HG02610 (cell line): ENCODE measurements around the gene PARVB.

ENCODE experiments used
- ATAC-seq: cut with Tn5 transposase; IDR thresholded peaks from one replicate; pipeline ENCODE4 v1.9.1; 2021; ENCODE audit warnings: mild to moderate bottlenecking, moderate library complexity; ENCODE audit not compliant: unreplicated experiment

The PARVB gene

DNA sequence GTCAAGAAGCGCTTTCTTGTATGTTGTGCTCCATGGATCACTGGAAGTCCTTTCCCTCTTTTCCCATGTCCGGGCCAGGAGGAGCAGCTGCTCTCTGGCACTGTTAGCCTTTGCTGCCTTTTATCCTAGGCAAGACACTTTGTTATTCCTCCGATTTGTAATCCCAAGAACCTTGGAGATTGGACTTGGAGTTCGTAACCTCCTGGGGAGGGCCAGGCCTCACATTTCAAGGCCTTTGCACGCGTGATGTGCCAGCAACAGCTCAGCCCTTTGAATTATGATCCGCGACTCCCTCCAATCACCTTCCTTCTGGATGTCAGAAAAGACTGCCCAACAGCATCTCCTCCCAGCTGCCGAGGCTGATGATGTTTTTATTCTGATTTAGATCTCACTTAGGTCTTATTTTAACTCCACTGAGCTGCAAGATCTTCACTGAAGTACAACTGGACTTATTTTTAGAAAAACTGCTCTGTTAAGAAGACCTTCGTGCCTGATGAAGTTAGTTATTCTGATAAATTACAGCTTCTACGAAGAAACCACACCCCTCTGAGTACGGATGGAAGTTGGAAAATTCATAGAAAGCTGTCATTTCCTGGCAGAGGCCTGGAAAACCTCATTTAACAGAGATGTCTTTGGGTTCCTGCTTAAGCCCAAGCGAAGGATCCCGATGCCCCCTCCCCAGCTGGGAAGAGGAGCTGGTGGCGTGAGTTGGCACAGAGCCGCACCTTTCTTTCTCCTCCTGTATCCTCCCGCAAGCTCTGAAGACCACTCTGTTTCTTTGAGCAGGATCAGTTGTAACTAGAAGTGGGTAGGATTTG, 62.4 kb downstream of the PARVB start:
- no peak for ATAC-seq

DNA sequence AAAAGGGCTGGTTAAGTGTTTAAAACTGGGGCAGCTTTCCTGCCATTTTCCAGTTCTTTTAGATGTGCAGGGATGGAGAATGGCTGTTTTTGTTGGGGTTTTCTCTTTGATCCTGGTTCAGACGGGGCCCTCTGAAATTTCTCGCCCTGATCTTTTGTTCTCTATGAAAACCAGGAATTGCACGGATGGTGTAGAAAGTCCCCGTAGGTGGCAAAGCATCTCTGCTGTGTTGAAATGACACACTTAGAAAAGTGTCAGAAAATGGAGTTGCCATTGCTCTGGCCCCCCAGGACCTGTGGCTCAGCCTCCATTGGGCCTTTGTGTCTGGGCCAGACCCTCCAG, 63.0 kb downstream of the PARVB start:
- ATAC-seq, result no peak

DNA sequence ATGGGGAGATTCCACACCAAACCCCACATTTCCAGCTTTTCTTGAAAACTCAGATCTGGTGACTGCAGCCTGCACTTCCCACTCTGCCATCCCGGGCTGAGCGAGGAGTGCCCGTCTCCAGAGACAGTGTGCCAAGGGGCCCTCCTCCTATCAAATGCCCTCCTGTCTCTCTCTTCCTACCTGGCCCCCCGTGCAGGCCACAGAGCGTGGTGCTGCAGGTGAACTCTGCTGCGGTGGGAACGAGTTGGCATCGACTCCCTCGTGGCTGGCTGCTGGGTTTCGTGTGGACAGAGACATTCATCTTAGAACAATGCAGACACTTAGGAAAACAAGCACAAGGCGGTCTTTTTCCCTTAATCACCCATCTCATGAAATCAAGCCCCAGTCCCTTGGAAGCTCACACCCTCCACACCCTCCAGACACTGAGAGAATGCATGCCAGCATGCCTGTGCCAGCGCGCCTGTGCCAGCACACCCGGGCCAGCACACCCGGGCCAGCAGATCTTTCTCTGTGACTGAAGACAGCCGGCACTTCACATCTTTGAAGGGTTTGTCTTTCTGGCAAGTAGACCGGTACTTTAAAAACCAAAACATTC, 65.0 kb downstream of the PARVB start:
- ATAC-seq, result no peak

DNA sequence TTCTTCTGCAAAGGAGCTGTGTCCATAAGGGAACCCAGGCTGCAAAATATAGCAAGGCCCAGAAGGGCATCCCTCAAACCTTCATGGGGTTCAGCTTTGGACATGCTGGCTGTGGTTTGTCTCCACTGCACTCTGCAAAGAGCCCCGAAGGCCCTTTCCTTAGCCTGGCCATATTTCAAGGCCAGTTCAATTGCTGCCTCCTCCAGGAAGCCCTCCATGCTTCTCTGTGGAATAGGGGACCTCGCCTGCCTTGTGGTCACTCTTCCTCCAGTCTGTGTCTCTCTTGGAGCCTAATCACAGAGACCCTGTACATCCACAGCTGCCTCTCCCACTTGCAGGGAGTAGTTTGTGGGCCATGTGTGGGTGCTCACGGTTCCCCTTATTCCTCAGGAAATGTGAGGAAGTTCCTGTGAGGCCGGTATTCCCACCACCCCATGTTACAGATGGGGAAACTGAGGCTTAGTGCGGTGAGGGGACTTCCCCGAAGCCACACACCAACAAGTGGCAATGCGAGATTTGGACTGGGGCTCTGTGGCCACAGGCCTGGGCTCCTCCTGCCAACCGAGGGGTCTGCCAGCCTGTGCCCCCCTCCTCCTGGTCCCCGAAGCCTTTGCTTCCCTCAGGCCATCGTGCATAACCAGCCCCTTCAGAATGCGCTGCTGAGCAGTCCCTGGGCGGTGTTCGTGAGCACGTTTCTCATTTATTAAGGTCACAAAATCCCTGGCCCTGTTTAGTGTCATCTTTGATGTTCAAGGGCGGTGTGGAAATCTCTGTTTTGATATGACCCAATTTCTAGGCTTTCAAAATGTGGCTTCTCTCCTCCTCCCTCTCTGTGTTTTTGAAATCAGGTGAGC, 65.8 kb downstream of the PARVB start:
- ATAC-seq, result no peak

DNA sequence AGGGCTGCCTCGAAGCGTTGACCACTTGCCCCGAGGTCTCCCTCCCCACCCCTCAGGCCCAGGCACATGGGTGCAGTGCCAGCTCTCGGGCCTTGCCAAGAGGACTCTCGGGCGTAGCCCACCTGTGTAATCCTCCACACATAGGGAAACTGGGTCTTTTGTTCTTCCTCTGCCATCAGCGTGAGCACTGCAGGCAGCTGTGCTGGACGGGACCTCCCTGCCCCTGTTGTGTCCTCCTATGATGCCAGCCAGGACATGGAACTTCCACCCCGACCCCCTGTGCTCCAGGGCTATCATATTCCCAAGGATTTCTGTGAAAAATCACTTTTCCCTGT, 66.4 kb downstream of the PARVB start:
- no peak for ATAC-seq

DNA sequence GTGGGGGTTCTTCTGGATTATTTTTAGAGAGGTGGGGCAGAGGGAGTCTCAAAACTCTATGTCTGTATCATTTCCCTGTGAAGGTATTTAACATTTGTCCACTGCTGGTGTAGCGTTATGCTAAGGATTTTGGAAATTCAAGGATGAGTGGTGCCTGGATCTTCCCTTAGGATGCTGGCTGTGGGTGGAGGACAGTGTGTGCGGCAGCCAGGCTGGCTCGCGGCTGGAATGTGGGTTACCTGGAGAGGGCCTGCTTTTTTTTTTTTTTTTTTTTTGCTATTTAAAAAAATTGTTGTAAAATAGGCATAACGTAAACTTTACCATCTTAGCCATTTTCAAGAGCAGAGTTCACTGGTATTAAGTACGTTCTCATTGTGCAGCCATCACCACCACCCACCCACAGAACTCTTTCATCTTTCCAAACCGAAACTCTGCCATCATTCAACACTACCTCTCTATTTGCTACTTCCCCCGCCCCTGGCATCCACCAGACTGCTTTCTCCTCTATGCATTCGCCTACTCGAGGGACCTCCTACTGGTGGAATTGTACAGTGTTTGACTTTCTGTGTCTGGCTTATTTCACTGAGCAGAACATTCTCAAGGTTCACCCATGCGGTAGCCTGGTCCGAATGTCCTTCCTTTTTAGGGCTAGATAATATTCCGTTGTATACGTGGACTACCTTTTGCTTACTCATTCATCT, 67.1 kb downstream of the PARVB start:
- no peak for ATAC-seq

DNA sequence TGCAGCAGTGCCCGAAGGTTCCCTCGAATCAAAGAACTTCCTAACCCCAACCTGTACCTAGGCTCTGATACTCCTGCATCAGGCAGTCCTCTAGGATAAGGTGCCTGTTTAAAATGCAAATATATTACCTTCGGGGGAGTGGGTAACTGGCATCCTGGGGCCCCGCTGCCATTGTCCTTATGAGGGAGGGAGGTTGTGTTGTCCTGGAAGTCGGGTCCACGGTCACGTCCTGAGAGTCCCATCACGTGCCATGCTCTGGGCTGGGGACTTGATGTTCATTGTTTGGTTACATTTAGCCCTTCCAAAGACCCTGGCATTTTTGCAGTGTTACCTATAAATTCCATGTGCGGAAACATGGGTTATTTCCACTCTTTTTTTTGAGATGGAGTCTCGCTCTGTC, 67.6 kb downstream of the PARVB start:
- no peak for ATAC-seq

DNA sequence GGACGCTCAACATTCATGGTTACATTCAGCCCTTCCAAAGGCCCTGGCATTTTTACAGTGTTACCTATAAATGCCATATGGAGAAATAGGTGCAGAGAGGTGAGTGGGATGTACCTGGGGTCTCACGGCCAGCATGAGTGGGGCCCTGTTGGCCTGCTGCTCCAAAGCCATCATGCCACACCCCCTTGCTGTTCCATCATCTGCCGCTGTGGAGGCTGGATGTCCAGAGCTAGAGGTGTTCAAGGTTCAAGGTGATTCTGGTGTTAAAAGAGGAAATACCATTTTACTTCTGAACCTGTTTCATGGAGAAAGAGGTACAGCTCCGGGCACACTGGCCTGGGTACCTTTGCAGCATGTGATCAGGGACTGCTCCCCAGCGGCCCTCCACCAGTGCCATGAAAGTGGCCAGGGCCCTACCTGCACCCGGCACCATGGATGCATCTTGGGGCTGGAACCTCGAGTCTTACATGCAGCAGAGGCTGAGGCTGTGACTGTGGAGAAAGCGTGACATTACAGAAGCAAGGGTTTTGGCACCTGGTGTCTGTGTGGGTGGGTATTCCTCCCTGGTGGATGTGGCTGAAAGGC, 68.6 kb downstream of the PARVB start:
- no peak for ATAC-seq

DNA sequence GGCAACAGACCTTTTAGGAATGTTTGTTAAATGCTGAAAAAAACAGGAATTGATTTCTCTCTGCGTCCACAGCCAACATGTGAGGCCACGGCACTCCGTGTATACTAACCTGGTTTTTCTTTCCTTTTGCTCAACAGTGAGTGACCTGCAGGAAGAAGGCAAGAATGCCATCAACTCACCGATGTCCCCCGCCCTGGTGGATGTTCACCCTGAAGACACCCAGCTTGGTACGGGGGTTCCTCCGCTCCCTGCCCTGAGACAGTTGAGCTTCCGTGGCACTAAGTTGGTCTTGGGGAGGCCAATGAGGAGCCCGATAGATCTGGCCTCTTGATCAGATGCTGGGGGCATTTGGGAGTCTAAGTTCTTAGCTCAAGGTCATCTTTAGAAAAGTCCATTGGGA, 69.7 kb downstream of the PARVB start:
- no peak for ATAC-seq

DNA sequence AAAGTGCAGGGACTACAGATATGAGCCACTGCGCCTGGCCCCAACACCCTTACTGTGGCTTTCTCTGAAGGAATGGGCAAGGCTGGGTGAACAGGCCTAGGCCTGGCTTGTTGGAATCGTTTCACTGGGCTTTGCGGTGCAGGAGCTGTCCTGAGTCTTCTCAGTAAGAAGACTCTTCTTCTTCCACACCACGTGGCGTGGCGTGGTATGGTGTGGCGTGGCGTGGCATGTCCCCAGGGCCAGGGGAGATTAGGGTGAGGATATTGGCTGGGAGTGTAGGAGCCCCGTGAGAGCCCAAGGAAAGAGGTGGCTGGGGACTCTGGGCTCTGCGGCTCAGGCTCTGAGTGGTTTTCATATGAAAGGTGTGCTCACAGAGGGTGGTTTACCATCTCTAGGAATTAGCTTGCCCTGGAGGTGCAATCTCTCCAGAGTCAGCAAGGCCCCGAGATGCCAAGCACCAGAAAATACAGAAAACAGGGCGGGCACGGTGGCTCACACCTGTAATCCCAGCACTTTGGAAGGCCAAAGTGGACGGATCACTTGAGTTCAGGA, 70.7 kb downstream of the PARVB start:
- ATAC-seq, result no peak

DNA sequence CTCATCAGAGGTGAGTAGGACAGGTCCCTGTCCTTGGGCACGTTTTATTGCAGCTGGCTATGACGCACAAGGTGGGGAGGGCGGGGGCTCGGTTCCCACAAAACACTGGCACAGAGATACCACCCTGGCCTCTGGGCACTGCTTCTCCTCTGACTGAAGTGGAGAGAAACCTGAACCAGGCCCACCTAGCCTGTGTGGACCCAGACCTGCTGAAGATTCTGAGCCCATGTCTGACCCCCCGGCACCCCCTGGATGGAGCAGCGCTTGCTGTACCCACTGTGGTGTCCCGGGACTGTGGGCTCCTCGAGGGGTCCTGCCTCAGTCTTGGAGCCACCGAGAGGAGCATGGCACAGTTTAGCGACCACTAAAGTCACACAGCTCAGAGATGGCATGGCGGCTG, 72.6 kb downstream of the PARVB start:
- no peak for ATAC-seq

DNA sequence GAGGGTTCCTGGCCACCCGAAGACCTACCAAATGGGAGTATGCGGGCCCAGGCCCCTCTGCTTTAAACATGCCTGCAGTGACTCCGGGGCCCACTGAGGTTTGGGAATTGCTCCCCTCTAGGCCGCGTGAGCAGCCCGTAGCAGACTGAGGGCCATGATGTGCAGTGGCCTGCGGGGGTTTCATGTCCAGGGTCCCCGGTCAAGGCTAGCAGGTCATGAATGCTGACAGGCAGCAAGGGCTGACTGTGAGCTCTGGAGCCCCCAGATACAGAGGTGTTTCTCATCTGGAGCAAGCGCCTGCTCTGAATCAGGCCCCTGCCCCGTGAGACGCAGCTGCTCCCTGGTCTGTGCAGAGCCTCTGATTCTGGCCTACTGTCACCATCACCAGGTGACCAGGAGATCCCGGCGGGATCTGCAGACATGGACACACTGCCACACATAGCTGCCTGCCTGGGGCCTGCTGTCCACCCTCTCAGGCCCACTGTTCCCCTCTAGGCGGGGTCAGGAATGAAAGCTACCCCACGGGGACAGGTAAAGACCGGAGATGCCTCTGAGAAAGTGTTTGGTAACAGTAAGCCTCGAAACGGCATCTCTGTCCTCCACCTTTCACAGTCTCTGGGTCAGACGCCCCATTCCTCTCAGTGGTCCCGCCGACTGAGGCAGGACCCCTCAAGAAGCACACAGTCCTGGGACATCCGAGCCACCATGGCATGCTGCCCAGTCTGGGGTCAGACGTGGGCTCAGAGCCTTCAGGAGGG, 73.3 kb downstream of the PARVB start:
- no peak for ATAC-seq

DNA sequence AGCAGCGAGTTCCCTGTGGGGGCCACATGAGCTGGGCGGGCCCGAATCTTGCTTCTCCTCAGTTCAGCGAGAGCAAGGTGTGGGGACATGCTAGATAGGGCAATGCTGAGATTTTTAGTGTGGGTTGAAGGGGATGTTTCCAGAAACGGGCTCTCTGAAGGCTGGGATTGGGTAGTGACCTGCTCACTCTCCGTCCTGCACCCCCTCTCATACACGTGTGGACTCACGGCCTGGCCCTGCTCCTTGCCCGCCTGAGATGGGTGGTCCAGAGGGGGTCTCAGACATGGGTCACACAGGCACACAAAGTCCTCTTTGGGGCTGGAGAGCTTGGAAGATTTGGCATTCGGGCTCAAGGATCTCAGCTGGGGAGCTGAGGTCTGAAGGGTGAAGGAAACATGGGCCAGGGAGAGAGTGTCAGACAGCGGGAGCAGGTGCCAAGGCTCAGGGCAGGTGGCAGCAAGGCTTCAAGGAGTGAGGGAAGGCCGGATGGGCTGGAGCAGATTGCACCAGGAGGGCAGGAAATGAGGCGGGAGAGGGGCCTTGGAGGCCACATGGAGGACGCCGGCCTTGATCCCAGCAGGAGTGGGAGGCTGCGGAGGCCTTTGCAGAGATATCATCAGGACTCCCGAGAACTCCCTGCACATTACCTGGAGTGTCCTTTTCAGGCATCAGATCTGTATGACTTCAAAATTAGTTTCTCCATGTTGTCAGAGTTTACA, 74.1 kb downstream of the PARVB start:
- no peak for ATAC-seq

DNA sequence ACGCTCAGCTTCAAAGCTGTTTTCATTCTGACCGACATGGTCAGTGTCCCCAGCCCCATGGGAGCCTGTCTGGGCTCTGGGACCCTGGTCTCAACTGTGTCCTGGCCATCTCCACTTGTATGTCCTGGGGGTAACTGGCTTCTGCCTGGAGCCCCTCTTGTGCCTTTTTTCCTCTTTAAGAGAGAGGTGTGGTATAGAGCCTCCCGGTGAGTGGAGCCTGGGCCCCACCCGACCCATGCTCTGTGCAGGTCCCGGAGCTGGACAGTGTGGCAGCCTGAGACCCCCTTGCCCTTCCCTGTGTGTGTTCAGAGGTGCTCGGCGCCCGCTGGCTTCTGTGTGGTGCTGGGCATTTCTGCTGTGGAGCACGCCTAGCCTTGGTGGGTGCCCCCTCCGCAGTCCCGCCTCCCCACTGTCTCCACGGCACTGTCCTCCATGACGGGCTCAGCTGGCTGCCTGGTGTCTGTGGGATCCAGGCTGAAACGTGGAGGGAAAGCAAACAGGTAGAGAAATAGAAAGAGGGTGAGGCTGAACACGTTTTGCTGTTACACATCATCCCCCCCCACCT, 74.9 kb downstream of the PARVB start:
- no peak for ATAC-seq

DNA sequence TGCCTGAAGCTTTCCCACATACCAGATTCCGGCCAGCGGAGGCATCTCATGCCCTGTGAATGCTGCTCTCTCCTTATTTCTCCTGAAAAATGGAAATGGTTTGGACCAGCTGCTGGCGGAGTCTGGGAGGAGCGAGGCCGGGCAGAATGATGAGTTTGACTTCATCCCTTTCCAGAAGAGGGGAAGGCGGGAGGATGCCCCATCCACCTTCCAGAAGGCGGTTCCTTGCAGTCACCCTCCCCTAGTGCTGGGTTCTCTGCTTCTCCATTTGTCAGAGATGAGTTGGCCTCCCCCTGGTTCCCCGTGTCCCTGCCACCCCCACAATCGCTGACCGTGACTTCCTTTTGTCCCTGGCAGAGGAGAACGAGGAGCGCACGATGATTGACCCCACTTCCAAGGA, 75.6 kb downstream of the PARVB start:
- ATAC-seq, result no peak

DNA sequence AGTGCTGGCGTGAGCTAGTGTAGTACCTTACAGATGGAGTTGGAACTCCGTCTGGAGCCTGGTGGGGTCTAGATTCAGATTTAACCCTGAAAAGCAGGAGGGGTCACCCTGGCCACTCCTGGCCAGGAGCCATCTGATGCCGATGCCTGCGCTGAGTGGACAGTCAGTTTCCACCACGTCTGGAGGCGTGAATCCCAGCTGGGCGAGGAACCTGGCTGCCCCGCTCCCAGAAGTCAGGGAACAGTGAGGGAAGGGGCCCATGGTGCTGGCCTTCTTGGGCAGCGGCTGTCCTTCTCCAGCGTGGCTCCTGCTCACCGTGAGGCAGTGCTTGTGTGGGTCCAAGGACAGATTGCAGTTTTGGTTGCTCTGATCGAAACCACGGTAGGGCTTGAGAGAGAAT, 76.3 kb downstream of the PARVB start:
- ATAC-seq, result no peak

DNA sequence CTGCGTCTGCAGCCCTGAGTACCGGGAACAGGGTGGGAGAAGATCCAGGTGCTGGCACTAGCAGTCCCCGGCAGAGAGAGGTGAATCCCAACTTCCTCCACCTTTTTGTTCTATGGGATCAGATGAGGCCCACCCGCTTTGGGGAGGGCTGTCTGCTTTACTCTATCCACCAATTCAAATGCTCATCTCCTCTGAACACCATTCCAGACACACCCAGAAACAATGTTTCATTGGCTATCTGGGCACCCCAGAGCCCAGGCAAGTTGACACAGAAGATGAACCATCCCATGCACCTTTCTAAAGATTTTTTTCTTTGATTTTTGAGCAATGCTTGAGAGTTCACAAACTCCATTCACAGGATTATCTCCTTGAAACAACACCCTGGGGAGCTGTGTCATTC, 78.0 kb downstream of the PARVB start:
- ATAC-seq, result no peak

DNA sequence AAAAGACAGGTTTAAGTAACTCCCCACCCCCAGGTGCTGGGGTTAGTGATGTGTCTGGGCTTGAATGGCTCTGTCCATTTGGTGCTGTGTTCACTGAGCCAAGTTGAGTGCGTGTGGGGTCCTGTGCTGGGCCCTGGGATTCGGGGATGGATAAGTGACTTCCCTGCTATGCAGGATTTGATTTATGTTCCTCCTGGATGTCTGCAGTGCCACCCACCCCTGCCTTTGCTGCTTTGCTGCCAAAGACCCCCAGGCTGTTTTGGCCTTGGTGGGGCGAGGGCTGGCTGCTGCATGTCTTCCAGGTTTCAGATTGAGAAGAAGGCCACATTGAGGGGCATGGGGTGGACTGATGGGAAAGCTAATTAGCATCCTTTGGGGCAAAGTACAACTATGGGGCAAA, 78.8 kb downstream of the PARVB start:
- ATAC-seq, result no peak
